IMR-90 (cell line): Measurements from ENCODE around the gene PKP4. TPM values are rescaled to one million over a fixed set of nuclear protein-coding genes. Genes with fewer than 3 reads are reported as not detected.

Experiments used
- ATAC-seq: fragments of 200-7000 bp; cut with Tn5 transposase; 2 replicates; pipeline ENCODE4 v1.9.1; 2020; ENCODE audit warnings: low read depth, mild to moderate bottlenecking, moderate library complexity
- BruUV-seq: library from RNA; stranded (reverse); fragments of 400-500 nt; replicated peaks from 2 replicates; lab custom pipeline; 2021; lab: Mats Ljungman, UMichigan
- CTCF ChIA-PET: fragments of 300-600 bp; formaldehyde crosslinking; extraction: SDS; loops from one replicate; lab custom pipeline; 2021; ENCODE audit warnings: antibody characterized with exemption; lab: Yijun Ruan, JAX
- POLR2A ChIA-PET: fragments of 300-600 bp; sonication (Branson Sonifier 250); formaldehyde crosslinking; loops from one replicate; lab custom pipeline; 2022; ENCODE audit warnings: antibody characterized with exemption; ENCODE audit not compliant: unreplicated experiment; lab: Charles Lee
- DNase-seq: peaks from one replicate; pipeline ENCODE4 v3.0.0; 2013
- H2AFZ ChIP-seq: replicated peaks from 2 replicates; pipeline ENCODE3; 2013; ENCODE audit warnings: low read length, mild to moderate bottlenecking; ENCODE audit not compliant: poor library complexity
- H2AK5ac ChIP-seq: 2 replicates; pipeline ENCODE4 v1.6.1; 2013; ENCODE audit warnings: low read depth, low read length, inconsistent platforms
- H2AK9ac ChIP-seq: replicated peaks from 2 replicates; pipeline ENCODE3; 2013; ENCODE audit warnings: mild to moderate bottlenecking, low read depth, low read length, moderate library complexity; ENCODE audit not compliant: poor library complexity
- H2BK120ac ChIP-seq: 2 replicates; pipeline ENCODE4 v1.6.1; 2013; ENCODE audit warnings: low read depth, low read length, inconsistent platforms
- H2BK15ac ChIP-seq: 3 replicates; pipeline ENCODE4 v1.6.1; 2013; ENCODE audit warnings: low read depth, low read length, inconsistent platforms
- H2BK20ac ChIP-seq: 2 replicates; pipeline ENCODE4 v1.6.1; 2013; ENCODE audit warnings: low read depth, mild to moderate bottlenecking, inconsistent platforms, low read length, moderate library complexity
- H2BK5ac ChIP-seq: 2 replicates; pipeline ENCODE4 v1.6.1; 2013; ENCODE audit warnings: mild to moderate bottlenecking, low read depth, low read length, inconsistent platforms; ENCODE audit not compliant: poor library complexity, severe bottlenecking
- H3K14ac ChIP-seq: replicated peaks from 2 replicates; pipeline ENCODE4 v1.6.1; 2013; ENCODE audit warnings: low read depth, low read length, inconsistent platforms
- H3K18ac ChIP-seq: 2 replicates; pipeline ENCODE4 v1.6.1; 2013; ENCODE audit warnings: low read depth, low read length, control low read depth
- H3K23ac ChIP-seq: 2 replicates; pipeline ENCODE4 v1.6.1; 2013; ENCODE audit warnings: low read depth, low read length, inconsistent platforms
- H3K27ac ChIP-seq: 2 replicates; pipeline ENCODE4 v1.5.1; 2013; ENCODE audit warnings: mild to moderate bottlenecking, control low read depth, low read length; ENCODE audit not compliant: insufficient read depth
- H3K27me3 ChIP-seq: 2 replicates; pipeline ENCODE4 v1.6.1; 2013; ENCODE audit warnings: low read length; ENCODE audit not compliant: control insufficient read depth, insufficient read depth
- H3K36me3 ChIP-seq: 2 replicates; pipeline ENCODE4 v1.6.1; 2013; ENCODE audit warnings: low read length, mixed read lengths; ENCODE audit not compliant: control insufficient read depth, insufficient read depth
- H3K4ac ChIP-seq: 2 replicates; pipeline ENCODE4 v1.6.1; 2013; ENCODE audit warnings: low read depth, low read length, inconsistent platforms
- H3K4me1 ChIP-seq: 2 replicates; pipeline ENCODE4 v1.6.1; 2013; ENCODE audit warnings: low read length, mixed read lengths; ENCODE audit not compliant: control insufficient read depth, insufficient read depth
- H3K4me2 ChIP-seq: 2 replicates; pipeline ENCODE4 v1.6.1; 2013; ENCODE audit warnings: low read depth, mild to moderate bottlenecking, control low read depth, low read length, moderate library complexity
- H3K4me3 ChIP-seq: 2 replicates; pipeline ENCODE4 v1.5.1; 2013; ENCODE audit warnings: low read depth, mild to moderate bottlenecking, control low read depth, low read length, moderate library complexity; ENCODE audit not compliant: insufficient read depth
- H3K56ac ChIP-seq: 2 replicates; pipeline ENCODE4 v1.6.1; 2013; ENCODE audit warnings: low read length, inconsistent platforms; ENCODE audit not compliant: insufficient read depth; ENCODE audit errors: extremely low read depth
- H3K79me1 ChIP-seq, 2 experiments: 2 replicates each; pipeline ENCODE4 v1.6.1; 2013; ENCODE audit warnings: low read length in 2 of 2, inconsistent platforms in 1 of 2, low read depth in 1 of 2
- H3K9ac ChIP-seq: 2 replicates; pipeline ENCODE4 v1.6.1; 2013; ENCODE audit warnings: low read depth, low read length, control low read depth
- H3K9me1 ChIP-seq: 2 replicates; pipeline ENCODE4 v1.6.1; 2013; ENCODE audit warnings: low read length, inconsistent platforms; ENCODE audit not compliant: insufficient read depth
- H3K9me3 ChIP-seq: 2 replicates; pipeline ENCODE4 v1.6.1; 2013; ENCODE audit warnings: low read length; ENCODE audit not compliant: control insufficient read depth, insufficient read depth
- H4K20me1 ChIP-seq: 2 replicates; pipeline ENCODE4 v1.6.1; 2013; ENCODE audit warnings: low read length, inconsistent platforms; ENCODE audit not compliant: insufficient read depth
- H4K5ac ChIP-seq: 2 replicates; pipeline ENCODE4 v1.6.1; 2013; ENCODE audit warnings: mild to moderate bottlenecking, low read depth, low read length, control low read depth
- H4K8ac ChIP-seq, 2 experiments: 2 replicates each; pipeline ENCODE4 v1.6.1; 2013; ENCODE audit warnings: low read depth in 2 of 2, low read length in 2 of 2, control low read depth in 1 of 2, inconsistent platforms in 1 of 2
- H4K91ac ChIP-seq: 2 replicates; pipeline ENCODE4 v1.6.1; 2013; ENCODE audit warnings: low read depth, low read length, inconsistent platforms; ENCODE audit not compliant: insufficient read depth
- BHLHE40 ChIP-seq: fragments of 150-350 bp; IDR thresholded peaks from 2 replicates; pipeline ENCODE4 v1.6.1; 2016; ENCODE audit warnings: mild to moderate bottlenecking, low read depth, low read length
- CEBPB ChIP-seq: IDR thresholded peaks from 2 replicates; pipeline ENCODE4 v1.6.1; 2012; ENCODE audit warnings: low read depth, low read length, improper control_type of control experiment
- CHD1 ChIP-seq: IDR thresholded peaks from 2 replicates; pipeline ENCODE4 v1.6.1; 2012; ENCODE audit warnings: low read depth, low read length, improper control_type of control experiment
- FOS ChIP-seq: fragments of 150-350 bp; IDR thresholded peaks from 2 replicates; pipeline ENCODE4 v1.6.1; 2016; ENCODE audit warnings: low read depth, low read length
- MAFK ChIP-seq: IDR thresholded peaks from 2 replicates; pipeline ENCODE4 v1.6.1; 2012; ENCODE audit warnings: low read depth, low read length, improper control_type of control experiment
- MAZ ChIP-seq: IDR thresholded peaks from 2 replicates; pipeline ENCODE4 v1.6.1; 2012; ENCODE audit warnings: low read depth, mild to moderate bottlenecking, low read length, improper control_type of control experiment, moderate library complexity, borderline replicate concordance
- MXI1 ChIP-seq: IDR thresholded peaks from 2 replicates; pipeline ENCODE4 v1.6.1; 2012; ENCODE audit warnings: low read depth, mild to moderate bottlenecking, low read length, moderate library complexity, borderline replicate concordance
- NFE2L2 ChIP-seq: fragments of 150-350 bp; IDR thresholded peaks from 2 replicates; pipeline ENCODE4 v1.6.1; 2016; ENCODE audit warnings: low read depth, mild to moderate bottlenecking, low read length
- POLR2A ChIP-seq: IDR thresholded peaks from 2 replicates; pipeline ENCODE4 v1.6.1; 2012; ENCODE audit warnings: mild to moderate bottlenecking, low read depth, low read length
- RCOR1 ChIP-seq: IDR thresholded peaks from 2 replicates; pipeline ENCODE4 v1.6.1; 2012; ENCODE audit warnings: mild to moderate bottlenecking, low read length, improper control_type of control experiment; ENCODE audit not compliant: insufficient replicate concordance
- RFX5 ChIP-seq: IDR thresholded peaks from 2 replicates; pipeline ENCODE4 v1.8.0; 2012; ENCODE audit warnings: low read depth, mild to moderate bottlenecking, low read length, moderate library complexity
- SMC3 ChIP-seq: fragments of 150-350 bp; IDR thresholded peaks from 2 replicates; pipeline ENCODE4 v1.6.1; 2016; ENCODE audit warnings: low read depth, mild to moderate bottlenecking, antibody characterized with exemption, low read length, moderate library complexity
- USF2 ChIP-seq: fragments of 150-350 bp; IDR thresholded peaks from 2 replicates; pipeline ENCODE4 v1.6.1; 2017; ENCODE audit warnings: mild to moderate bottlenecking, antibody characterized with exemption, low read length, low read depth
- WGBS, 2 experiments: methylation state at CpG; one replicate each; pipeline versions ENCODE4 v1.1.5 to v1.1.7; 2013; ENCODE audit warnings: missing lambda C conversion rate in 2 of 2; ENCODE audit not compliant: insufficient read length in 1 of 2; ENCODE audit errors: extremely low coverage in 2 of 2; 5-methylcytosine and 5-hydroxymethylcytosine counted together
- dilution Hi-C: fragments of 300-500 bp; cut with HindIII; formaldehyde crosslinking; loops from one replicate; pipeline ENCODE4 v1.14.3; 2018; ENCODE audit warnings: low sequenced_read_pairs; ENCODE audit not compliant: unreplicated experiment
- in situ Hi-C: fragments of 300-500 bp; cut with MboI; formaldehyde crosslinking; loops from 3 replicates; pipeline ENCODE4 v1.14.3; 2019; ENCODE audit warnings: low sequenced_read_pairs, inconsistent platforms, mixed read lengths
- intact Hi-C: fragments of 100-400 bp; cut with micrococcal nuclease; formaldehyde crosslinking; loops from 2 replicates; pipeline ENCODE4 v1.10.0; 2022
- polyA plus RNA-seq, 3 experiments: library from polyadenylated mRNA; depleted of rRNA; stranded (reverse); fragments of >200 nt; gene quantifications; 2 replicates each; pipeline ENCODE4 v1.2.3, GENCODE V29; 2012; ENCODE audit warnings: low replicate concordance in 1 of 3
- total RNA-seq: library from RNA; depleted of rRNA; stranded (reverse); fragments of >200 nt; gene quantifications from 2 replicates; pipeline ENCODE4 v1.2.3, GENCODE V29; 2012

PKP4 gene
- total and polyA plus RNA-seq, 2 of the 4 experiments (the other 2 are of a cell fraction) = 20.1 to 37.8 TPM

GRCh38 chr2:158496986-158497385 is 40.2 kb downstream of the PKP4 start:
- H2BK5ac ChIP-seq = no peak overlapping the region
- no peak overlapping the region for H3K4me3 ChIP-seq
- TF ChIP-seq MAZ (no peak), BHLHE40 (no peak), RFX5 (no peak), POLR2A (no peak), MAFK (no peak), SMC3 (no peak), RCOR1 (no peak), MXI1 (no peak), CEBPB (no peak), FOS (no peak), CHD1 (no peak), NFE2L2 (no peak), USF2 (no peak)
- H2AK5ac ChIP-seq = no peak overlapping the region
- no peaks in the 10 kb centered on the region for H3K27me3 ChIP-seq
- H3K4me2 ChIP-seq = no peak overlapping the region
- no peak overlapping the region for H4K8ac ChIP-seq
- CTCF ChIA-PET = no interaction called here
- in situ Hi-C loops (no loop called here), intact Hi-C loops (loop anchor here (5.0 kb wide), 1 partner anchor 40 kb away; no protein-coding TSS in a partner anchor), dilution Hi-C loops (no loop called here)
- H2AK9ac ChIP-seq = no peak overlapping the region
- no peak overlapping the region for H3K9ac ChIP-seq
- no peak overlapping the region for H4K91ac ChIP-seq
- ATAC-seq (no peak), DNase-seq (no peak)
- no peak overlapping the region for H3K23ac ChIP-seq
- no CpG with 5 or more reads among the region's 3 CpGs for WGBS, 2 experiments
- no peak overlapping the region for H2AFZ ChIP-seq
- H3K18ac ChIP-seq = no peak overlapping the region
- H3K9me1 ChIP-seq = peaks cover 12% of the 10 kb centered on the region; the same call in 1 of the 2 replicates
- H3K9me3 ChIP-seq = no peaks in the 10 kb centered on the region
- H3K56ac ChIP-seq = no peak overlapping the region
- peaks cover 45 to 46% of the 10 kb centered on the region in 2 experiments for H3K79me1 ChIP-seq
- peaks cover 17% of the 10 kb centered on the region for H3K4me1 ChIP-seq
- H3K14ac ChIP-seq = no peak overlapping the region
- no peak overlapping the region for H4K5ac ChIP-seq
- H3K36me3 ChIP-seq = no peaks in the 10 kb centered on the region
- H2BK15ac ChIP-seq = no peak overlapping the region
- no peak overlapping the region for H3K4ac ChIP-seq
- no peaks in the 10 kb centered on the region for H4K20me1 ChIP-seq
- POLR2A ChIA-PET = no interaction called here
- no TSS peak for BruUV-seq
- no peak overlapping the region for H3K27ac ChIP-seq
- H2BK120ac ChIP-seq = no peak overlapping the region
- no peak overlapping the region for H2BK20ac ChIP-seq
